ENCODE results near the gene TM4SF5.

TM4SF5 gene, protein sequence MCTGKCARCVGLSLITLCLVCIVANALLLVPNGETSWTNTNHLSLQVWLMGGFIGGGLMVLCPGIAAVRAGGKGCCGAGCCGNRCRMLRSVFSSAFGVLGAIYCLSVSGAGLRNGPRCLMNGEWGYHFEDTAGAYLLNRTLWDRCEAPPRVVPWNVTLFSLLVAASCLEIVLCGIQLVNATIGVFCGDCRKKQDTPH

GRCh38 chr17:4771519-4772234 lies at the start of gene TM4SF5:
Gene TM4SF5 (plus strand): TSS chr17:4771886. CDS start chr17:4771923, 37 bp downstream.
- DNase-seq, result peak; percentile 10

DNA sequence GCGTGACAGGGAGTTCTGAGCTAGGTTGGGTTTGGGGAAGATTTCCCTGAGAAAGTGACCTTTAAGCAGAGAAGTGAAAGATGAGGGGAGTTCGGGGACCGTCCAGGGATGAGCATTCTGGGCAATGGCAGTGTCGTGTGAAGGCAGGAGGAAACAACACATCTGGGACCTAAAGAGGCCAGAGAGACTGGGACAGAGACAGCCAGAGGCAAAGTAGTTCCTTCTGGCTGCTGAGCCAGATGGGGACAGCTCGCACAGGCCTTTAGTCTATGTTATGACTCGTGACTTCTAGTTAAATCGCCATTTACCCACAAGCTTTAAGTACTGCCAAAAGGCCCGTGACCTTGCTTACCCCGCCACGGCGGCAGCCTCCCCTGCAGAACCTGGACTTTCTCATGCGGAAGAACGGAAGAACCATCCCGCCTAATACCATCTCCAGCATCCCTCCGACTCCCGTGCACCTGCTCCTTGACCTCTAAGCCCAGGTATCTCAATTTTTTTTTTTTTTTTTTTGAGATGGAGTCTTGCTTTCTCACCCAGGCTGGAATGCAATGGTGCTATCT lies 48.9 kb upstream of the TM4SF5 start:
- DNase-seq, result no peak

- DNase-seq, result peak; percentile 54
These were observed 47.0 kb upstream of the TM4SF5 start for GRCh38 chr17:4724650-4725049.

- no peak for DNase-seq
These were observed 45.9 kb upstream of the TM4SF5 start for GRCh38 chr17:4725646-4726310.

DNA sequence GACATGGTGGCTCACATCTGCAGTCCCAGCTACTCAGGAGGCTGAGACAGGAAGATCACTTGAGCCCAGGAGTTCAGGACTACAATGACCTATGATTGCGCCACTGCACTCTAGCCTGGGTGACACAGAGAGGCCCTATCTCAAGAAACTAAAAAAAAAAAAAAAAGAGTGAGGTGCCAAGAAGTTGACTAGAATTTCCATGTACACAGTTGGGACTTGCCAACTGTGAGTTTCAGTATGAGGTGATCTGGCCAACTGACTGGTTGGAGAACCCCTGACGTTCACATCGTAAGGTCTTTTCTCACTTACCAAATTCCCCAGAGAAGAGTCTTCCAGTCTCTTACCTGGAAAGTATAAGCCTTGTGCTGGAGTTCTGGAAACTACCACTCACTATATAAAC lies 43.6 kb upstream of the TM4SF5 start:
- DNase-seq, result no peak

DNA sequence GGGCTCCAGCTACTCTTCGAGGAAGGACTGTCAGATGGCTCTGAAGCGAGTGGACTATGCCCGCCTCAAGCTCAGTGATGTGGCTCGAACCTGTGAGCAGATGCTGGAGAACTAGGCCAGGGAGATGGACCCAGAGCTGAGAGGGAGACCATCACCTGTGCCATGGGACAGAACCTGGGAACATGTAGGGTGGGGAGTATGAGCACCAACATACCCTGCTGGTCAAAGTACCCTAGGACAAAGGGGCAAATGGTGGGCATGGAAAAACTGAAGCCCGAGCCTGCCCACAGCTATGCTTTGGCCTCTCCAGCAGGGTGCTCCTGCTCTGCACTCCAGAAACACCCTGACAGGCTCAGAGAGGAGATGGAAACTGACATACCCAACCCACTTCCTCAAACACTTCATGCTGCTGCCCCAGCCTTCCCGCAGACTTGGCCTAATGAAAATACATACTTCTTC lies 38.6 kb upstream of the TM4SF5 start:
- DNase-seq, result peak; percentile 72

GRCh38 chr17:4734857-4735475 lies 36.7 kb upstream of the TM4SF5 start:
- DNase-seq, result no peak

DNA sequence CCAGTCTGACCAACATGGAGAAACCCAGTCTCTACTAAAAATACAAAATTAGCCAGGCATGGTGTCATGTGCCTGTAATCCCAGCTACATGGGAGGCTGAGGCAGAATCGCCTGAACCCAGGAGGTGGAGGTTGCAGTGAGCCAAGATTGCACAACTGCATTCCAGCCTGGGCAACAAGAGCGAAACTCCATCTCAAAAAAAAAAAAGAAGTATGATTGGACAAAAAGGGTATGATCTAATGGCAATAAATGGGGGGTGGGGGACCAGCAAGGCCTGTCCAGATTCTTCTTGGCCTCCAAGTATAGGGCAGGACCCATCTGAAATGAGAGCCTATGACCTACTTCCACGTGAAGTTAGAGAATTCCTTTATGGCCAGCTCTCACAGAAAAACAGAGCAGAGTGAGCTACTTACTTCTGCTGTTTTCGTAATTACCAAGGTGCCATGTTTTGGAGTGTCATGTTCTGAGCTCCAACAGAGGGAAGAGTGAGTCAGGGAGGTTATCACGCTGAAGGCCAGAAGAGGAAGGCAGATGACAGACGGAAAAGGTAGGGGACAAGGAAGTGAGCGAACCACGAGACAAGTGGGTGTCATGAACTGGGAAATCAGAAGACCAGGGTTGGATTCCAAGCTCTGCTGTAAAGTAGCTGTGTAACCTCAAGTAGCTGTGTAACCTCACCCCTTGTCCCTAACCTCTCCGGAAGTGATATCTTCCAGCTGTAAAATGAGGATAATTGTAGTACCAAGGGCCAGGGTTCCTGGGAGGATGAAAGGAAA lies 35.6 kb upstream of the TM4SF5 start:
- no peak for DNase-seq

DNA sequence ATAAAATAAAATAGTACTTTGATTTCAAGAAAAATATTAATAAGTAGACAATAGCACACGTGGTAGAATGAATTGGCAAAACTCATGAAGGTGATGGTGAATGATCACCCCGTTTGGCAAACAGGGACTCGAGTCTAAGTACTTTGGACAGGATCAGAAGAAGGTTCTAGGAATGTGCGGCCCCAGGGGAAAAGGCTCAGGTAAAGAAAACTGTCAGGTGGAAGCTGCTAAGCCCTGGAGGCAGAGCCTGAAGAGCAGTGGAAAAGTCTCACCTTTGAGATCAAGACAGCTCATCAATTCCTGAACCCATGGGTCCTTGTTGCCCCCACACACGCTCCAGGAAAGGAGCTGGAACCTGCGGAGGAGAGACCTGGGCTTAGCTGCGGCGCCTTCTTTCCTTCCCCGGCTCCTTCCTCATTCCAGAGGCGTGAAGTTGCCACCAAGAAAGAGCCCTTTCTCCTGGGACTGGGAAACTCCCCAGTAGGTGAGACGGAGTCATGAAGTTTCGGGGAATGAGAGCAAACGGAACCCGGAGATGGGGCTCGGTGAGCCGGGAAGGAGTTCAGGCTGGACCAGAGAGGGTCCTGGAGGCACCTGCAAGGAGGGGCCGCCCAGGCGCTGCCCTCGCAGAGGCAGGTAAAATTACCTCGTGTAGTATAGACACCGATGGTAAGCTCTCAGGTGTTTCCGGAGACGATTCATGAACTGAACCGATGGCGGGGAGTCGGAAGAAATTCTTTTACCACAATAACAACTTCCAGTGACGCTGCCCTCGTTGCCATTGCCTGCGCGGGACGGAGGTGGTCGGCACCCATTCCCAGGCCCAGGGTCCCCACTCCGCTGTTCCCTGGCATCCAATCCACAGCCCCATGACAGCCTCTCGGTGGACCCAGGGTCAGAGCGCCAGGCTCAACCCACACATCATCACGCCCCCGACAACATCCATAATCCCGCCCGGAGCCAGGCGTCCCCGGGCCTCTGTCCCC lies 33.3 kb upstream of the TM4SF5 start:
- no peak for DNase-seq

DNA sequence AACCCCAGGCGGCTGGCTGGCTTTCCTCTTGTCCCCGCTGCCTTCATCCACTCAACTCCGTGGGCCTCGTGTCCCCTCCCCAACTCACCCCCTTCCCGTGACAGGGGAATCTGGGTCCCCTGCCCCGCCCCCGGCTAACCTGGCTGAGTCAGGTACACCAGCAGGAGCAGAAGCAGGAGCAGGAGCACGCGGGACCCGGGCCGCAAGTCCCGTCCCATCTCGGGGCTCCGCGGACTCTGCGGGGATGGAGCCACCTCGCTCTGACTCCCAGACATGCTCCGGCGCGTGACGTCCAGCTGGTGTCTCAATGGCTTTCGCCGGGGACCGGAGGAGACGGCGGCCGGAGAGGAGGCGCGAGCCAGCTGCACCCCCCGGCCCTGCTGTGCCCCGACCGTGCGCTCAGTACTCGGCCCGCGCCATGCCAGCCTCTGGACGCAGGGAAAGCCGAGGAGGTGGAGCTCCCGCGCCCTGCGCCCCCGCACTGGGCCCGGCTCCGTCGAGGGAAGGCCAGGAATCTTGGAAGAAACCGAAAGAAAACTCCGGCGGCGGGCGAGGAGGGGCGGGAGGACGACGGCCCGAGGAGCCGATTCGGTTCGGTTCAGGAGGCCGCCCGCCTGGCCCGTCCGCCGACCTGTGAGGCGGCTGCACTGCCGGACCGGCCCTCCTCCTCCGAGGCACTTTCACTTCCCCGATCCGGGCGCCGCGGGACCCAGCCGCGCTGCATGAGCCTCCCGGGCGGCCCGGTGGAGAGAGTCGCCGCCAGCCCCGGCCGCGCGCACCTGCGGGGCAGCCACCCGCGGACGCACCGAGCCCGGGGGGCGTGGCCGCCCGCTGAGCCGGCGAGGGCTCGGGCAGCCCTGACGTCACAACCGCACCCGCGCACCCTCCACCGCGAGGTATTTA lies 32.3 kb upstream of the TM4SF5 start, which contains the start of the genes CXCL16 and ZMYND15:
Gene CXCL16 (minus strand): TSS at position 807 of the 903 bp plus-strand sequence. CDS start 589 bp downstream, at position 218.
Gene ZMYND15 (plus strand): TSS at position 712 of the 903 bp plus-strand sequence. CDS start 716 bp downstream, outside the sequence.
- DNase-seq, result no peak

DNA sequence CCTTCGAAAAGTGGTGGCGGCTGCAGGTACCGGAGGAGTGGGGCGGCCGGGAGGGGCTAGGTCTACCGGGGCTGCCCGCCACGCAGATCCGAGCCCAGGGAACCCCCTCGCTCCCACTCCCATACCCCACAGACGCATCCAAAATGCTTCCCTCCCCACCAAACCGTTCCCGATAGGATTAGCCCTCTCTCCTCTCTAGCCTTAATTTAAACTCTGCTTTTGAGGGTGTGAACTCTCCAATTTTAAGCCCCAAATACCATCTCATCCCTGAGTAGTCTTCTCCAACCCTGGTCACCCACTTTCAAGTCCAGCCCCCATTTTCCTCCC lies 31.7 kb upstream of the TM4SF5 start:
- no peak for DNase-seq

DNA sequence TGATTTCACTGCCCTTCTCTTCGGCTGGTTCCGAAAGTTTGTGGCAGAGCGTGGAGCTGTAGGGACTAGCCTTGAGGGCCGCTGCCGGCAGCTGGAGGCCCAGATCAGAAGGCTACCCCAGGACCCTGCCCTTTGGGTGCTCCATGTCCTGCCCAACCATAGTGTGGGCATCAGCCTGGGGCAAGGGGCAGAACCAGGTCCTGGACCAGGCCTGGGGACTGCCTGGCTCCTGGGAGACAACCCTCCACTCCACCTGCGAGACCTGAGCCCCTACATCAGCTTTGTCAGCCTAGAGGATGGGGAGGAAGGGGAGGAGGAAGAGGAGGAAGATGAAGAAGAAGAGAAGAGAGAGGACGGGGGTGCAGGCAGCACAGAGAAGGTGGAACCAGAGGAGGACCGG lies 31.1 kb upstream of the TM4SF5 start:
- no peak for DNase-seq

- no peak for DNase-seq
These were observed 30.1 kb upstream of the TM4SF5 start for GRCh38 chr17:4741544-4741943.

GRCh38 chr17:4742133-4742532 lies 29.6 kb upstream of the TM4SF5 start:
- DNase-seq, result no peak

- no peak for DNase-seq
These were observed 29.1 kb upstream of the TM4SF5 start for GRCh38 chr17:4742629-4743028.

DNA sequence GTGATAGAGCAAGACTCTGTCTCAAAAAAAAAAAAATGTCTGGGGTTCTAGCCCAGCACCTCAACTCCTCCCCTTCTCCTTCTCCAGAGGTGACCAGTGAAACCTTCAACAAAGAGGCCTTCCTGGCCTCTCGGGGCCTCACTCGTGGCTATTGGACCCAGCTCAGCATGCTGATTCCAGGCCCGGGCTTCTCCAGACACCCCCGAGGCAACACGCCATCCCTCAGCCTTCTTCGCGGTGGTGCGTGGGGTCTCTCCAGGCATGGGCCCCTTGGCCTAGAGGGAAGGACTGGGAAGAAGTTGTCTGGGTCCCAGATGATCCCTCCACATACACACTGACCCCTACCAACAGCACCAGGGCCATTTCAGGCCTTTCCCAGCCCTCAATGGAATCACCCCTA lies 28.5 kb upstream of the TM4SF5 start:
- DNase-seq, result no peak

DNA sequence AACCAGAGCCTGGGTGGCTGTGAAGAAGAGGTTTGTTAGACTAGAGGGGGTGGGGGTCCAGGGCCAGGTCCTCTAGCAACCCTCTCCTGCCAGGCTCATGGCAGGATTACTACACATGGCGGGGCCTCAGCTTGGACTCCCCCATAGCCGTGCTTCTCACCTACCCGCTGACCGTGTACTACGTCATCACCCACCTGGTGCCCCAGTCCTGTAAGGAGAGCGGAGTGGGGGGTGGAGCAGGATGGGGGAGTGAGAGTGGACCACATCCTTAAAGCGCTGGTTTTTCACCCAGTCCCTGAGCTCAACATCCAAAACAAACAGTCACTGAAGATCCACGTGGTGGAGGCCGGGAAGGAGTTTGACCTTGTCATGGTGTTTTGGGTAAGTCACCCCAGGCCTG lies 27.8 kb upstream of the TM4SF5 start:
- no peak for DNase-seq

- no peak for DNase-seq
These were observed 26.4 kb upstream of the TM4SF5 start for GRCh38 chr17:4744999-4745969.

DNA sequence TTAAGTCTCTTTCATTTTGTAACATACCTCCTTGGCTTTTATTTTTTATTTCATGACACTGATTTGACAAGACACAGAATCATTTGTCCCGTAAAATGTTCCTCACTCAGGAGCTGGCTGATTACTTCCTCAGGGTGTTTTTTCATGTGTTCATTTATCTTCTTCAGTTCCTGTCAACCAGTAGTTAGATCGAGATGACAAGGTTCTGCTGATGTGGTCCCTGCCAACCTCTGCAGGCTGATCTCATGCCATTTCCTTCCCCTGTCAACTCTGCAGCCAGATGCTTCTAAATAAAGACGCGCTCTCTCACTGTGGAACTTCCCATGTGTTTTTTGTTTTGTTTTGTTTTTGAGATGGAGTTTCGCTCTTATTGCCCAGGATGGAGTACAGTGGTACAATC lies 23.8 kb upstream of the TM4SF5 start:
- DNase-seq, result peak; percentile 31
